Measurements from ENCODE around the gene TNFSF10.

GRCh38 chr3:172539273-172539672 is 16.0 kb upstream of the TNFSF10 start:
- TF ChIP-seq, protein P1, sequence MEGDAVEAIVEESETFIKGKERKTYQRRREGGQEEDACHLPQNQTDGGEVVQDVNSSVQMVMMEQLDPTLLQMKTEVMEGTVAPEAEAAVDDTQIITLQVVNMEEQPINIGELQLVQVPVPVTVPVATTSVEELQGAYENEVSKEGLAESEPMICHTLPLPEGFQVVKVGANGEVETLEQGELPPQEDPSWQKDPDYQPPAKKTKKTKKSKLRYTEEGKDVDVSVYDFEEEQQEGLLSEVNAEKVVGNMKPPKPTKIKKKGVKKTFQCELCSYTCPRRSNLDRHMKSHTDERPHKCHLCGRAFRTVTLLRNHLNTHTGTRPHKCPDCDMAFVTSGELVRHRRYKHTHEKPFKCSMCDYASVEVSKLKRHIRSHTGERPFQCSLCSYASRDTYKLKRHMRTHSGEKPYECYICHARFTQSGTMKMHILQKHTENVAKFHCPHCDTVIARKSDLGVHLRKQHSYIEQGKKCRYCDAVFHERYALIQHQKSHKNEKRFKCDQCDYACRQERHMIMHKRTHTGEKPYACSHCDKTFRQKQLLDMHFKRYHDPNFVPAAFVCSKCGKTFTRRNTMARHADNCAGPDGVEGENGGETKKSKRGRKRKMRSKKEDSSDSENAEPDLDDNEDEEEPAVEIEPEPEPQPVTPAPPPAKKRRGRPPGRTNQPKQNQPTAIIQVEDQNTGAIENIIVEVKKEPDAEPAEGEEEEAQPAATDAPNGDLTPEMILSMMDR (IDR thresholded peaks at IDR 0.05), result no peak
- TF ChIP-seq POLR2A (IDR thresholded peaks at IDR 0.05), result no peak
